NCI-H1694 (cell line): ENCODE results near the gene DNAJA4.

Experiments
- DNase-seq: peaks from one replicate; lab custom pipeline; 2025; lab: John Stamatoyannopoulos, UW

Gene DNAJA4

GRCh38 chr15:78264304-78265136 lies at the start of gene DNAJA4:
Gene DNAJA4 (plus strand): TSS chr15:78264562. CDS start chr15:78264764, 202 bp downstream.
- DNase-seq, result no peak

- DNase-seq, result no peak
Observed at GRCh38 chr15:78216276-78217104, 47.9 kb upstream of the DNAJA4 start.

- no peak for DNase-seq
Observed at GRCh38 chr15:78220713-78221112, 43.6 kb upstream of the DNAJA4 start.

- no peak for DNase-seq
Observed at GRCh38 chr15:78222745-78223395, 41.5 kb upstream of the DNAJA4 start.

- no peak for DNase-seq
Observed at GRCh38 chr15:78223396-78224022, 40.9 kb upstream of the DNAJA4 start.

GRCh38 chr15:78224023-78224411 lies 40.3 kb upstream of the DNAJA4 start:
- no peak for DNase-seq

- no peak for DNase-seq
Observed at GRCh38 chr15:78225783-78226541, 38.4 kb upstream of the DNAJA4 start.

- DNase-seq, result no peak
Observed at GRCh38 chr15:78228356-78228996, 35.9 kb upstream of the DNAJA4 start.

GRCh38 chr15:78229431-78230406 lies 34.6 kb upstream of the DNAJA4 start:
- DNase-seq, result no peak

- no peak for DNase-seq
Observed at GRCh38 chr15:78232951-78233350, 31.4 kb upstream of the DNAJA4 start.

- DNase-seq, result no peak
Observed at GRCh38 chr15:78233496-78233895, 30.9 kb upstream of the DNAJA4 start.

GRCh38 chr15:78234515-78235040 lies 29.8 kb upstream of the DNAJA4 start, which contains the start of gene ACSBG1:
Gene ACSBG1 (minus strand): TSS chr15:78234565. CDS start chr15:78234501, 64 bp downstream.
- no peak for DNase-seq

GRCh38 chr15:78236491-78236890 lies 27.9 kb upstream of the DNAJA4 start:
- DNase-seq, result no peak

- no peak for DNase-seq
Observed at GRCh38 chr15:78237146-78237545, 27.2 kb upstream of the DNAJA4 start.

- DNase-seq, result no peak
Observed at GRCh38 chr15:78239811-78240210, 24.6 kb upstream of the DNAJA4 start.

GRCh38 chr15:78241017-78241416 lies 23.3 kb upstream of the DNAJA4 start:
- DNase-seq, result peak; percentile 63

GRCh38 chr15:78242128-78242527 lies 22.2 kb upstream of the DNAJA4 start:
- peak; percentile 11 for DNase-seq

- DNase-seq, result no peak
Observed at GRCh38 chr15:78243058-78243457, 21.3 kb upstream of the DNAJA4 start.

- DNase-seq, result no peak
Observed at GRCh38 chr15:78243491-78243941, 20.8 kb upstream of the DNAJA4 start.
